ENCODE measurements around the gene ZFYVE28.

- no peak for TF ChIP-seq CTCF (conservative IDR thresholded peaks at IDR 0.05)
- no peak for TF ChIP-seq EZH2 (IDR thresholded peaks at IDR 0.05; ENCODE audit: low read depth)
Observed at GRCh38 chr4:2352171-2352570, 66.3 kb downstream of the ZFYVE28 start.
